Loucy (cell line): Measurements from ENCODE around the gene NPFF.

Experiments
- H2AFZ ChIP-seq: fragments of 200-600 bp; sonication (generic); 2 replicates; pipeline ENCODE4 v1.6.0; 2016; ENCODE audit warnings: antibody characterized with exemption, mild to moderate bottlenecking, low read length, moderate library complexity
- H3F3A ChIP-seq: fragments of 200-600 bp; 2 replicates; pipeline ENCODE4 v1.6.0; 2016; ENCODE audit warnings: antibody characterized with exemption, low read depth, mild to moderate bottlenecking
- H3K27me3 ChIP-seq: fragments of 200-600 bp; sonication (generic); 2 replicates; pipeline ENCODE4 v1.6.1; 2014; ENCODE audit warnings: low read length, mild to moderate bottlenecking; ENCODE audit not compliant: insufficient read depth, poor library complexity, severe bottlenecking
- H3K36me3 ChIP-seq: fragments of 200-600 bp; sonication (generic); 2 replicates; pipeline ENCODE4 v1.6.1; 2016; ENCODE audit warnings: low read length; ENCODE audit not compliant: insufficient read depth
- H3K4me1 ChIP-seq: fragments of 200-600 bp; sonication (generic); 2 replicates; pipeline ENCODE4 v1.5.1; 2014; ENCODE audit warnings: low read length, mild to moderate bottlenecking; ENCODE audit not compliant: insufficient read depth, poor library complexity, severe bottlenecking
- H3K4me2 ChIP-seq: fragments of 200-600 bp; sonication (generic); 2 replicates; pipeline ENCODE4 v1.6.0; 2014; ENCODE audit warnings: antibody characterized with exemption, low read length, low read depth, mild to moderate bottlenecking; ENCODE audit not compliant: poor library complexity, severe bottlenecking
- H3K4me3 ChIP-seq: fragments of 200-600 bp; sonication (generic); 2 replicates; pipeline ENCODE4 v1.5.1; 2014; ENCODE audit warnings: low read length, mild to moderate bottlenecking, mixed read lengths; ENCODE audit not compliant: poor library complexity, severe bottlenecking
- H3K79me2 ChIP-seq: fragments of 200-600 bp; sonication (generic); 2 replicates; pipeline ENCODE4 v1.6.1; 2014; ENCODE audit warnings: low read length; ENCODE audit not compliant: insufficient read depth
- H3K9ac ChIP-seq: fragments of 200-600 bp; sonication (generic); 2 replicates; pipeline ENCODE4 v1.6.0; 2014; ENCODE audit warnings: mild to moderate bottlenecking, low read depth, low read length, moderate library complexity; ENCODE audit not compliant: poor library complexity, severe bottlenecking
- H3K9me2 ChIP-seq: fragments of 200-600 bp; sonication (generic); replicated peaks from 2 replicates; pipeline ENCODE4 v1.6.1; 2016; ENCODE audit warnings: low read depth, low read length, mixed read lengths
- H3K9me3 ChIP-seq: fragments of 200-600 bp; sonication (generic); 2 replicates; pipeline ENCODE4 v1.6.1; 2014; ENCODE audit warnings: mild to moderate bottlenecking, antibody characterized with exemption, low read length, low read depth; ENCODE audit not compliant: insufficient read depth
- H4K20me1 ChIP-seq: fragments of 200-600 bp; sonication (generic); 2 replicates; pipeline ENCODE4 v1.6.0; 2014; ENCODE audit warnings: antibody characterized with exemption, low read length, mild to moderate bottlenecking; ENCODE audit not compliant: insufficient read depth, poor library complexity, severe bottlenecking
- CTCF ChIP-seq: fragments of 200-600 bp; sonication (generic); conservative IDR thresholded peaks from 2 replicates; pipeline ENCODE4 v1.5.1; 2014; ENCODE audit warnings: mild to moderate bottlenecking, antibody characterized with exemption, low read length
- EZH2phosphoT487 ChIP-seq: fragments of 200-600 bp; IDR thresholded peaks from 2 replicates; pipeline ENCODE4 v1.6.1; 2018; ENCODE audit warnings: antibody characterized with exemption, mild to moderate bottlenecking, moderate library complexity, borderline replicate concordance

NPFF gene

GRCh38 chr12:53461059-53461458, 46.2 kb downstream of the NPFF start:
- Histone ChIP-seq H3F3A (peaks cover 6% of the 10 kb centered on the region; the same call in 1 of the 2 replicates), H3K4me2 (peak overlapping the region; percentile 67), H3K27me3 (no peaks in the 10 kb centered on the region), H3K9ac (peak overlapping the region; percentile 48), H3K4me1 (peaks cover 62% of the 10 kb centered on the region), H3K4me3 (peak overlapping the region; percentile 26), H3K79me2 (peaks cover 100% of the 10 kb centered on the region), H3K9me3 (no peaks in the 10 kb centered on the region), H3K9me2 (no peaks in the 10 kb centered on the region), H4K20me1 (peaks cover 100% of the 10 kb centered on the region), H3K36me3 (peaks cover 99% of the 10 kb centered on the region), H2AFZ (no peak overlapping the region)
- TF ChIP-seq EZH2phosphoT487 (no peak), CTCF (no peak)

DNA sequence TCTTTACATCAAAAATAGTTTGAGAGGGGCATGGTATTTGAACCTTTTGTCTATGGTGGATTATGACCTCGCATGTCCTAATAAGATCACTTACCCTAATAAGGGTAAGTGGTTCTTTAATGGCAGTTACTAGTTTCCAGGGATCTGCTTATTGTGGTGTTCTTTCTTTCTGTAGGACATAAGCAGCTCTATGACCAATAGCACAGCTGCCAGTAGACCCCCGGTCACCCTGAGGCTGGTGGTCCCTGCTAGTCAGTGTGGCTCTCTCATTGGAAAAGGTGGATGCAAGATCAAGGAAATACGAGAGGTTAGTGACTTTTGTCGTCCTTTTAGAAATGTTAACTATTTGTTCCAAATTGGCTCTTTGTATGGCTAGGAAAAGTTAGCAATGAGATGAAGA, 48.2 kb downstream of the NPFF start:
- Histone ChIP-seq H3K9me2 (no peaks in the 10 kb centered on the region), H3K36me3 (peaks cover 99% of the 10 kb centered on the region), H4K20me1 (peaks cover 100% of the 10 kb centered on the region), H3F3A (0 out of 2 replicates have a peak, but pooled peaks cover 3% of the 10 kb centered on the region), H3K79me2 (peaks cover 100% of the 10 kb centered on the region), H3K4me1 (peaks cover 76% of the 10 kb centered on the region), H2AFZ (no peak overlapping the region), H3K4me2 (peak overlapping the region; percentile 67), H3K9me3 (no peaks in the 10 kb centered on the region), H3K9ac (no peak overlapping the region), H3K27me3 (no peaks in the 10 kb centered on the region), H3K4me3 (no peak overlapping the region)
- TF ChIP-seq CTCF (no peak), EZH2phosphoT487 (no peak)
